CD4-positive, alpha-beta T cell treated with Interleukin-17A for 1 hour (primary cell): ENCODE data around the gene FCER1G.
A peak's percentile ranks its signal among the peaks of the same experiment; 100 is the strongest.
"Not testable (repeated sequence)": the region's sequence is repeated elsewhere in the genome, so short reads cannot be mapped to it uniquely, and the experiment has no call there.

Experiments
- DNase-seq: peaks from one replicate; pipeline ENCODE4 v3.0.0-alpha.2; 2020

FCER1G gene

DNA sequence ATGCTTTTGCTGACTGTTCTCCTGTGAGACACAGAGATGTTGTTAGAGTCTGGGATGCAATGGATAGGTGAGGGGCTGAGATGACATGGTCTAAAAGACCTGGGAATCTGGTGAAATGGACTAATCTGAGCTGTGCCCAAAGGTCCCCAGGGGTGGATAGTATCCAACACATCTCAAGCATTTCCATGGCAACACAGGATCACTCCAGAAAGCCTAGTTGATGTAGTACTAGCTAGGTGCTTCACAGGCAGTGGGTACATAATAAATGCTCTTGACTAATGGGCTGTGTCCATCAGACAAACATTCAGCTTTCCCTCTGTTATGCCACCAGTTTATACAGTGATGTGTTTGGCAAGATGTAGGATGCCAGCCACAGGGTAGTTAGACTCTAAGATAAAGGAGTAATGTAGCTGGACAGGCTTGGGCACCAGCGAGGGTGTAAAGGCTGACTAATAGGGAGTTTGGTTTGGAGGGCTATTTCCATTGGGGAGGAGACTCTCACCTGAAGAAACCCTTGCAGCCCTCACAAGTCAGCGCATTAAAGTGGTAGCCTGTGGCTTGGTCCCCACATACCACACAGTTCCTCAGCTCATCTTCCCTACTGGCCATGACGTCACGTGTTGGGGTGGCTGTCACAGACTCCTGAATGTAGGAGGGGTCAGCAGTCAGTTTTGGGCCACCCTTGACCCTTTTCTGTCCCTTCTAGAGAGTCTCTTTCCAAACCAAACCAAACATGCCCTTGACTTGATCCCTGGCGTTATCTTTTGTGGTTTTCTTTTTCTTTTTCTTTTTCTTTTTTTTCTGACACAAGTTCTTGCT is 21.1 kb downstream of the FCER1G start:
- no peak for DNase-seq

DNA sequence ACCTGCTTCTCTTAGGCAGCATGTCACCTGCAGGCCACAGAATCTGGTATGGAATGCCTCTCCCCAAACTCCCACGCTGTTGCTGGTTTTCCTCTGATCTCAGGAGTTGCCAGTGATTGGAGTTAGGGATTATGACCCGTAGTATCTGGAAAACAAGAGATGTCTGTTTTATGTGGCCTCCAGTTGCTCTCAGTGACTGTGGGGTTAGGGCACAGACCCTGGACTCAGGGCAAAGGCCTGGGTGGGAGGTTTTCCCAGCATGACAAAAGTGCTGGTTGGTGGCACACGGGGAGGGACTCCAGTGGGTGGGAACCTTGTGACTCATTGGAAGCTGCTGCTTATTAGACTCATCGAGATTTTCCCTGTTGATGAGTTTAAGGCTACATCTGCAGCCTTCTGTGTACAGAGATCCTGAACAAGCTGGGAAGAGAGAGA is 23.0 kb downstream of the FCER1G start, which contains the start of gene NR1I3:
NR1I3 (minus strand) TSS at position 165 of the 435 bp plus-strand sequence. CDS start 1,638 bp downstream, outside the sequence.
- no peak for DNase-seq

DNA sequence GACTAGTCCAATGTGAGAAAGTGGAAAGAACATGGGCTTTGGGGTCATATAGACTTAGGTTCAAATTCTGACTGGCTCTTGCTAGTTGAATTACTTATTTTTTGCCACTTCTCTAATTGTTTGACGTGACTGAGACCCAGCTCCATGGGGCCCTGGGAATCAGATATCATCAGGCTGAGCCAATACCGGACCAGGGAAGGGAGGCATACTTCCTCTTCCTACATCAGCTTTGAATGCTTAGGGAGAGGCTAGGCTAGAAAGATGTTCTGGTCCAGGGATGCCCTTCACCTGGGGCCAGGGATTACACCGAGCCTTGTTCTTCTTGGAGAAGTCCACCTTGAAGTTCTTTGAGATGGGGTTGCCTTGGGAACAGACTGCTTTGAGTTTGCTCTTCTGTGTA is 26.6 kb downstream of the FCER1G start:
- no peak for DNase-seq

DNA sequence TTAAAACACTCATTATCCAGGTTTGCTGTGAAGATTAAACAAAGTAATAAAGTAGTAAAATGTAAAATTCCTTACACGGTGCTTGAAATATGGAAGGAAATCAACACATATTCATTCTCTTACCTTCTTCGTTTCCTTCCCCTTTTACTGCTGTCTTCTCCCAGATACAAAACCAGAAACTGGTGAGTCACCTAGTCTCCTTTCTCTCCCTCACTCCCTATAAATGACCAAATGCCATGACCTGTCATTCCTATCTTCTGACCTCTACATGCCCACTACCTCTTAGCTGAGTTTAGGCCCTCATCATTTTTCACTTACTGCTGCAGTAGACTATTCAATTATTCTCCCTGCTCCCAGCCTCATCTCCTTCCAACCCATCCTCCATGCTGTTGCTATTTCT is 27.2 kb downstream of the FCER1G start:
- no peak for DNase-seq

DNA sequence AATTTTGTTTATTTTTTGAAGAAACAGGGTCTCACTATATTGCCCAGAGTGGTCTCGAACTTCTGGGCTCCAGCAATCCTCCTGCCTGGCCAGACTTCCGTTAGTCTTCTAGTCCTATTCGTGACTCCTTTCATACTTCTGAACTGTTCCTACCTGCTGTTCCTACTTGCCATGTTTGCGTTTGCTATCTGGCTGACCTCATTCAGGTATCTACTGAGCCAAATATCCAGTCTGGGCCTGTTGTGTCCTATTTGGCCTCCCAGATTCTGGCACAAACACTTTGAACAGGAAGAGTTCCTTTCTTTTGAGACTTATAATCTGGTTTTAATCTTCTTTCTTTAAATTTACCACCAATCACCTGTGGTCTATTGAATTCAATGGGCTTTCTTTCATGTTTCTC is 29.8 kb downstream of the FCER1G start:
- no peak for DNase-seq

DNA sequence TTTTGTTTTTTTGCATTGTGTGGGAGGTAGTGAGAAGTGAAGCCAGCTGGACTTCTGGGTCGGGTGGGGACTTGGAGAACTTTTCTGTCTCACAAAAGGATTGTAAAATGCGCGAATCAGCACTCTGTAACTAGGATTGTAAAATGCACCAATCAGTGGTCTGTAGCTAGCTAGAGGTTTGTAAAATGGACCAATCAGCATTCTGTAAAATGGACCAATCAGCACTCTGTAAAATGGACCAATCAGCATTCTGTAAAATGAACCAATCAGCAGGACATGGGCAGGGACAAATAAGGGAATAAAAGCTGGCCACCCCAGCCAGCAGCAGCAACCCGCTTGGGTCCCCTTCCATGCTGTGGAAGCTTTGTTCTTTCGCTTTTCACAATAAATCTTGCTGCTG is 35.0 kb downstream of the FCER1G start:
- DNase-seq, result not testable (repeated sequence)

DNA sequence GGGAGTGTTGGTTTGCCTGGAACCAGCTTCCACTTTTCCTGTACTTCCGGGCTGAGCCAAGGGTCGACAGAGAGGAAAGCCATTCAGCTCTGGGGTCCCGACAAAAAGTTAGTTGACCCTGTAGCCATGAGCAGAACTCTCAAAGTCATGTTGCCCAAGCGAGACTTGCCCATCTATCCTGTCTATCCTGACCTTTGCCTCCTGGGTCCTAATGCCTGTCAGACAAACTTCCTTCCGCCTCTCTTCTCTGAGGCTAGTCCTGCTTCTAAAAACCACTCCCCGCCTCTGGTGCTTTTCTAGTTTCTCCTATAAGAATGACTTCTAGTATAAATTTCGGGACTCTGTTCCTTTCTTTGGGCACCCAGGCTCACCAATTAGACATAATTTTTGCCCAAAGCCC is 35.7 kb downstream of the FCER1G start:
- DNase-seq, result no peak

DNA sequence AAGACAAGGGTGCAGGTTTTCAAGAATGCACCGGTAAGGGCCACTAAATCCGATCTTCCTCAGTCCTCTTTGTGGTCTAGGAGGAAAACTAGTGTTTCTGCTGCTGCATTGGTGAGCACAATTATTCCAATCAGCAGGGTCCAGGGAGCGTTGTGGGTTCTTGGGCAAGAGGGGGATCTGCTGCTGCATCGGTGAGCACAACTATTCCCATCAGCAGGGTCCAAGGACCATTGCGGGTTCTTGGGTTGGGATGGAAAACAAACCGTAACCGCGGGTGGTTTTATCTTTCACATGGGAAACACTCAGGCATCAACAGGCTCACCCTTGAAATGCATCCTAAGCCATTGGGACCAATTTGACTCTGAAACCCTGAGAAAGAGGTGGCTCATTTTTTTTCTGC is 36.5 kb downstream of the FCER1G start:
- DNase-seq, result no peak

DNA sequence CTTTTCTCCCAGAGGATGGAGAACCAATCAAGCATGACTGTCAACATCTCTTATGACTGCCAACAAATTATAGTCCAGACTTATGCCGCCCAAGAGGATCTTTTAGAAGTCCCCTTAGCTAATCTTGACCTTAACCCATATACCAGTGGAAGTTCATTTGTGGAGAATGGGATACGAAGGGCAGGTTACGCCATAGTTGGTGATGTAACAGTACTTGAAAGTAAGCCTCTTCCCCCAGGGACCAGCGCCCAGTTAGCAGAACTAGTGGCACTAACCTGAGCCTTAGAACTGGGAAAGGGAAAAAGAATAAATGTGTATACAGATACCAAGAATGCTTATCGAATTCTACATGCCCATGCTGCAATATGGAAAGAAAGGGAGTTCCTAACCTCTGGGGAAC is 40.2 kb downstream of the FCER1G start:
- DNase-seq, result not testable (repeated sequence)

DNA sequence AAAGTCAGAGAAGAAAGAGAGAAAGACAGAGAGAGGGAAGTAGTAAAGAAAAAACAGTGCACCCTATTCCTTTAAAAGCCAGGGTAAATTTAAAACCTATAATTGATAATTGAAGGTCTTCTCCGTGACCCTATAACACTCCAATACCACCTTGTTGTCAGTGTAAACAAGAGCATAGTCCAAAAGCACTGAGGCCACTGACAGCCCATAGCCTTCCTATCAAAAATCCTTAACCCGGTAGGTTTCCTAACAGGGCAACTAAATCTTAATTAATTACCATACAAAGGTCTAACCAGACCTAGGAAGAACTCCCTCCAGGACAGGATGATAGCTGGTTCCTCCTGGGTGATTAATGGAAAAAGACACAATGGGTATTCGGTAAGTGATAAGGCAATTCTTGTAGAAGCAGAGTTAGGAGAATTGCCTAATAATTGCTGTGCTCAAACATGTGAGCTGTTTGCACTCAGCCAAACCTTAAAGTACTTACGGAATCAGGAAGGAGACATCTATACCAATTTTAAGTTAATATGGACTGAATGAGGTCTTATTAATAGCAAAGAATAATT is 40.9 kb downstream of the FCER1G start:
- not testable (repeated sequence) for DNase-seq

DNA sequence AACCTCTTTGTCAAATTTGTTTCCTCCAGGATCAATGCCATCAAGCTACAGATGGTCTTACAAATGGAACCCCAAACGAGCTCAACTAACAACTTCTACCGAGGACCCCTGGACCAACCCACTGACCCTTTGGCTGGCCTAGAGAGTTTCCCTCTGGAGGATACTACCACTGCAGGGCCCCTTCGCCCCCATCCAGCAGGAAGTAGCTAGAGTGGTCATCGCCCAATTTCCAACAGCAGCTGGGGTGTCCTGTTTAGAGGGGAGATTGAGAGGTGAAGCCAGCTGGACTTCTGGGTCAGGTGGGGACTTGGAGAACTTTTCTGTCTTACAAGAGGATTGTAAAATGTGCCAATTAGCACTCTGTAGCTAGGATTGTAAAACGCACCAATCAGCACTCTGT is 42.0 kb downstream of the FCER1G start:
- not testable (repeated sequence) for DNase-seq

DNA sequence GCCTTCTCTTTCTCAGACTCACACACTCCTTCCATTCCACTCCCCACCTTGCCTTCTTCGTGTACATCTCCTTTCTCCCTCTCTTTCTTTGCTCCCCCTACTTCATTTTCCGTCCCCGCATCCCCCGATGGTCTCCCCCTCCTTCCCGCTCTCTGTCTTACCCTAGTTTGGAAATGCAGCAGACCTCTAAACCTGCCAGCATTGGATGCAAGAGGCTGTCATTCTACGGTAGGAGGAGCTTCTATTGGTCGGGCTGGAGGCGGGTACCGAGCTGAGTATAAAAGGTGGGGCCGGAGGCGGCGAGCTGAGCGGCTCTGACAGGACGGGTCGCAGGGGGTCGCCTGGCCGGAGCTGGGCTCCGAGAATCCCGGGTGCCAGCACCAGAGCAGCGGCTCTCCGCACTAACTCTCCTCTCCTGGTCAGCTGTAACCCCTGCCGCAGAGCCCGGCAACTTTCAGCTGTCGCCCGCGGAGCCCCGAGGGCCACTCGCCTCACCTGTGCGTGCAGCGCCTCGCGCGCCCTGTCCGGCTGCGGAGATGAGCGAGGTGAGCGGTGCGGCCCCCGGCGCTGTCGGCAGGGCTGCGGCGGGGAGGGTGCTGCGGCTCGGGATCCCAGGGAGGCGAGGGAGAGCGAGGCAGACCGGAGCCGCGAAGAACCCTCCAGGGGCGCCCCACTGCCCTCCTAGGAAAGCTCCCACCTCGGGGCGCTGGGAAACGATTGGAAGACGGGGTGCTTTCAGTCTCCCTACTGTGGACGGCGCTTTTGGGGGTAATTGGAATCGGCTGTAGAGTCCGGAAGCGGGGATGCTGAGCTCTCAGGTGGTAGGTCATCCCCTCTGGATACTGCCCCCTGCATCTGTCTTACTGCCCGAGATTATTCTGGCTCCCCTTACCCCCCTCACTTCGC is 43.6 kb downstream of the FCER1G start, which contains the start of gene PCP4L1:
PCP4L1 (plus strand) TSS at position 307 of the 906 bp plus-strand sequence; CDS start at position 537, 230 bp downstream.
- peak; percentile 35 for DNase-seq

DNA sequence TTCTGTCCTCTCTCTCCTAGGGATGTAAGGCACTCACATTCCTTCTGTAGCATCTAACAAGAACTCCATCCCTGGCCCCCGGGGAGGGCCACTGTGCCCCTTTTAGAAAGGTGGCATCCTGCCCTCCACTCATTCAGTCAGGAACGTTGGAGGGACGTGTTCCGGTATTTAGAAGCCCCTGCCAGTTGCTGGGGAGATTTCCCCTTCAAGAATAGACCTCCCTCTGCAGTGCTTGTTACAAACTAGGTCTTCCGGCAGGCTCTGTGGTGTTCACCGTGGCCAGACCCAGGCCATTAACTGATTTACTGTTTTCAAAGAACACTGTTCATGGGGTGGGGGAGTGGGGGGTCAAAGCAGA is 44.2 kb downstream of the FCER1G start:
- no peak for DNase-seq

DNA sequence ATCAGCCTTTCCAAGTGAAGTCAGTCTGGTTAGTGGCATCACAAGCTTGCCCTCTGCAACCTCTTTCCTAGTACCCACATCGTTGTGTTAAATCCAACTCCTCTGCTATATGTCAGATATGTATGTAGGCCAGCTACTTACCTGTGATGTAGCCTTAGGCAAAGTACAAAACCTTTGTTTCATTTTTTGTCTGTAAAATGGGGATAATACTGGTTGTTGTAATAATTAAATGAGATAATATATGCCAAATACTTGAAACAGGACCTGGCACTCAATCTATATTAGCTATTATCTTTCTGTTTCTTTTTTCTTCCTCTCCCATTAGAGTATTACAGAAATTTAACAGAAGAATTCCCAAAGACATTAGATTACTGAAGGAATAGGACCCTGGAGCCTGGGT is 44.7 kb downstream of the FCER1G start:
- no peak for DNase-seq

DNA sequence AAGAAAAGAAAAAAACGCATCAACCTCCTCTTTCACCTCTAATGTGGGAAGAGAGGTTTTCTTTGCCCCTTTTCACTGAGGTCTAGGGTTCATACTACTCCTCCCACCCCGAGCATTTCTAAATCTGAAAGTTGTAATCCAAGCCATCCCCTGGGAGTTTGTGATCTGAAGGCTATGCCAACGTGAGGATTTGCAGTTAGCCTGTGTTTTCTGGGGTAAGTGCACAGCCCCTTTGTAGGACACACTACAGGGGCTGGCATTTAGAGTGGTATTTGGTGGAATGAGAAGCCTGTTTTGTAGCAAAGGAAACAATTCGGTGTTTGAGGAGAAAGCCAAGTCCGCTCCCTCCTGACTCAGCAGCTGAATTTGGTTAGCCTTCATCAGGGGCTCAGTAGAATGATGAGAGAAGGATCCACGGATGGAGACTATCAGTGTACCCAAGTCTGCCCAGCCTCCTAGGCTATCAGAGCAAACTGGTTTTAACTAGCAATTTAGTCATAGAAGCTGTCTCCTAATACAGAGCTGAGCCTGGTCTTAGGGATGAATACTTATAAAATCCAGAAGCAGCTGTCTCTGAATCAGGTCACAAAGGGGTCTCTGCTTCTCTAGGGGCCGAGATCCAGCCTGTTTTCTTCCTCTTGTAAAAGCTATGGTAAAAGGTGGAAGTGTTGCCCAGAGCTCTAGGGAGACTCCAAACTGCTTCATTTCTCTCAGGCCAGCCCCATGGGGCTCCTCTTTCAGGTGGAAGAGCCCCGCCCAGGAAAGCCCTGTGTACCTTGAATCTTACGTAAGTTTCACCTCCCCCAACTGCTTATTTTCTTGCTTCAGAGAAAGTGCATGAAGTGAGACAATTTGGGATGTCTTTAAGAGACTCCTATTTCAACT is 45.5 kb downstream of the FCER1G start:
- no peak for DNase-seq

DNA sequence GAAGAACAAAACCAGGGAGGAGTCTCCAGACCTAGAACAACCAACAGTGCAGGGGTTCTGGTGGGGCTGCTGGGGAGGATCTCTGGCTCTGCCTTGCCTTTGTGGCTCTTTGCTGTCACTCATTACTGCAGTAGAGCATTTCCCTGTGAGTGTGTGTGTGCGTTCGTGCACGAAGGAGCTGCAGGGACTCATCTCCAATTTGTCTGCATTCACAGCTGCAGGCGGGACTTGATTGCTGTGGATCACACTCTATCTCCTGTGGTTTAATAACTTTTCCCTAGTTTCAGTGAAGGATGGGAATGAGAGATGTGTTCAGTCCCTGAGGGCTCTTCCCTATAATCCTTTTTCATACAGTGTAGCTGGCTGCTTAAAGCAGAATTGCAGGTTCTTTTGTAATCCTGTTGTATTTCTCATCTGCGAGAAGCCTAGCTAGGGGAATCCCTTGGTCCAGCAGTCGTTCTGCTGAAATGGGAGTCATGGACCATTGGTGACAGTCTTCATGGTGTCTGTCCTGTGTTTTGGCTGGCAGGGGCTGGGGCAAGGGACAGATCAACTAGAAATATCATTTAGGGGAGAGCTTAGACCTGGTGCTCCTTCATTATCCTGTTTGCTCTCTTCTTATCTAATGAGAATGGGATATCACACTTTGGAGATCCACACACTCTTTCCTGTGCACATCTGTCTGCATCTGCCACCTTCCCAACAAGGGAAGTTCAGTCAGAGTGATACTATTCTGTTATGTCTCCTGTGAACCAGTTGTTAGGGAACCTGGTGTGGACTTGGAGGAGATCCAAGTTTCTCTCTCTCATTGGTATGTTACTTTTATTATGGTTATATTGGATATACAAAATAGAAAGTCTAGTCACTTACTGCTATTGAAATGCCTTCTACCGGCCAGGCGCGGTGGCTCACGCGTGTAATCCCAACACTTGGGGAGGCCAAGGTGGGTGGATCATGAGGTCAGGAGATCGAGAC is 46.5 kb downstream of the FCER1G start:
- DNase-seq, result peak; percentile 7

DNA sequence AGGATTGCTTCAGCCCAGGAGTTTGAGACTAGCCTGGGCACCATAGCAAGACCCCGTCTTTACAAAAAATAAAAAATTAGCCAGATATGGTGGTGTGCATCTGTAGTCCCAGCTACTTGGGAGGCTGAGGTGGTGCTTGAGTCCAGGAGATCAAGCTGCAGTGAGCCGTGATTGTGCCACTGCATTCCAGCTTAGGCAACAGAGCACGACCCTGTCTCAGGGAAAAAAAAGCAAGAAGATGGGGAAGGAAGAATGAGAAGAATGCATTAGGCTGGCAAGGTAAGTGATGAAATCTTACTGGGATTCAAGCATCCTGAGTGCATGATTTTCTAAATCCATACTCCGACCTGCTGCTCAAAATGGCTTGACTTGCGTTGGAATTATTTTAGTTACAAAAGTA is 50.2 kb downstream of the FCER1G start:
- no peak for DNase-seq

DNA sequence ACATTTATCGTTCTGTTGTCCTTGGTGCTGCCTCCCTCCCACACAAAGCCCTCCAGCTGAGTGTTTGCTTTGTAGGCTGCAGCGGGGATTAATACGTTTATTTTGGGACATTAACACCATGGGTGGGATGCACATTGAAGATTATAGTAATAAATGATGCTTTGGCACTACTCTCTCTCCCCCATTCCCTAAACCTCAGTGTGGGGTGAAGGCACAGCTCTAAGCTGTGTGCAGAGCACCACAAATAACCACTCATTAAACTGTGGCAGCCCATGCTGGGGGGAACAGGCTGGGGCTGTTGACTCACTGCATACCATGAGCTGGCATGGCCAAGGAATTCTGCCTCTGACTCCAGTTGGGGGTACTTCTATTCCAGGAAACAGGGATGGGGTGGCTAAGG is 51.1 kb downstream of the FCER1G start:
- no peak for DNase-seq

DNA sequence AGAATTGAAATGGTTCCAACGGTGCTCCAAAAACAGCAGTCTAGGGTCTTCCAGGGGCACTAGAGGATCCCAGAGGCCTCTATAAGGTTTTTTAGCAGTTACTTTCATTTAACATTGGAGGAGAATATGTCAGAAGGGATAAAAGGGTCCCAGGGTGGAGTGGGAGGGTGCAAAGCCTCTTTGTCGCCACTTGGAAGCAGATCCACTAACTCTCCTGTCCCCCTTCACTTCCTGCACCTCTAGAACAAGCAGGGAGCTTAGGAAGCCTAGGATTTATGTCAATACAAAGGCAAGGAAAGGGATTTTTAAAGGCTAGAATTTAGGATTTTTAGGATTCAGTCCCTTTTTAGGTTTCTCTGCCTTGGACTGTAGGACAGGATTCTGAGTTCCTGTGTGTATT is 51.7 kb downstream of the FCER1G start:
- no peak for DNase-seq

DNA sequence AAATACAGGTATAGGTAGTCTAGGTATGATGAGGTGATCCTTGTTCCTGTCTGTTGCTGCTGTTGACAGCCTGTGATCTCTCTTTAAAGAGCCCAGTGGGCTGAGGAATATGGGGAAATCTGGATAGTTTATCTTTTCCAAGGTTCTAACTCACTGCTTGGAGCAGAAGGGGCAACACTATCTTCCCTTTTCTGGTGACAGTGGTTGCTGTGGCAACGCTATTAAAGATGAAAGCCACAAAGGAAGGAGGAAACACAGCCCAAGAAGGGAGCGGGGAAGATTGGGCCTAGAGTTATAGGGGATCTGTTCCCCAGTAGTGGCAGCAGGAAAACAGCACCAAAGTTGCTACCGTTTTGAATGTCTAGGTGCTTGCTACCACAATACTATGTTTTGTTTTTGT is 52.2 kb downstream of the FCER1G start:
- DNase-seq, result peak; percentile 2
